BLaER1 (cell line): ENCODE results near the gene IGDCC3.

ENCODE experiments used
- H3K27ac ChIP-seq: shearing (Covaris generic); formaldehyde crosslinking; 2 replicates; pipeline ENCODE4 v1.8.1; 2022
- H3K27me3 ChIP-seq: shearing (Covaris generic); formaldehyde crosslinking; 2 replicates; pipeline ENCODE4 v1.8.1; 2022
- H3K36me3 ChIP-seq: shearing (Covaris generic); formaldehyde crosslinking; 2 replicates; pipeline ENCODE4 v1.8.1; 2022
- H3K4me1 ChIP-seq: shearing (Covaris generic); formaldehyde crosslinking; 2 replicates; pipeline ENCODE4 v1.8.1; 2022
- H3K4me2 ChIP-seq: shearing (Covaris generic); formaldehyde crosslinking; 2 replicates; pipeline ENCODE4 v1.8.1; 2022
- H3K4me3 ChIP-seq: shearing (Covaris generic); formaldehyde crosslinking; 2 replicates; pipeline ENCODE4 v1.8.1; 2022
- H3K9ac ChIP-seq: shearing (Covaris generic); formaldehyde crosslinking; 2 replicates; pipeline ENCODE4 v1.8.1; 2022
- H3K9me3 ChIP-seq: shearing (Covaris generic); formaldehyde crosslinking; 2 replicates; pipeline ENCODE4 v1.8.1; 2022
- H4K20me1 ChIP-seq: shearing (Covaris generic); formaldehyde crosslinking; 2 replicates; pipeline ENCODE4 v1.8.1; 2022
- Cebpa-rat ChIP-seq: shearing (Covaris generic); IDR thresholded peaks from 2 replicates; pipeline ENCODE4 v1.8.1; 2022

Gene IGDCC3

DNA sequence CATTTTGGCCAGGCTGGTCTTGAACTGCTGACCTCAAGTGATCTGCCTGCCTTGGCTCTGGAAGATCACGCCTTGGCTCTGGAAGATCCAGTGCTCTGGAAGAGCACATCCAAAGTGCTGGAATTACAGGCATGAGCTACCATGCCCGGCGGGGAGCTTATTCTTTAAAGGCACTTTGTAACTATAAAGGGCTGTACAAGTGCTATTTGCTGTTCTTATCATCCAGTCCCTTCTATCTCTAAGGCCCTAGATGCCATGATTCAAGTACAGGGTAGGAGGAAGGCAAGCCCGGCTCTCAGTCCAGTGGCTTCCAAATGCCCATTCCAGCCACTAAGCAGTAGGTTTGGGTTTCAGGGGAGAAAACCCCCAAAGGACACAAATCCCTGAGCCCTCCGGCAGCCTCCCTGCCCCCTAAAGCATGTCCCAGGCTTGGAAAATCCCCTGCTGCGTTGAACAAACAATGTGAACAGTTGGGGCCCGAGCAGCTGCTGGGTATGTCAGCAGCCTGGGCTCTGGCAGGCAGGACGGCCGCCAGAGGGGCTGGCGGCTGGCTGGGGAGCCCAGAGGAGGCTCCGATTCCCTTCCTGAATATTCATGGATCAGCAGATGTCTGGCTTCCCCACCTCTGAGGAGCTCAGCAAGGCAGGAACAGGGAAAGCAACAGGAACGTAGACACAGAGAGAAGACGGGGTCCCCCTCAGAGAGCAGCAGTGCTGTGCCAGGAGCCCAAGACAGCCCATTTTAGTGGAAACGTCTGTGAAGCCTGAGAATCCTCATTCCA lies 37.2 kb upstream of the IGDCC3 start:
- Histone ChIP-seq H3K4me1 (peaks cover under 1% of the 10 kb centered on the region; the same call in 1 of the 2 replicates), H3K4me3 (no peak overlapping the region), H3K9ac (no peak overlapping the region), H3K27me3 (peaks cover 7% of the 10 kb centered on the region), H3K36me3 (no peaks in the 10 kb centered on the region), H4K20me1 (no peaks in the 10 kb centered on the region), H3K4me2 (no peak overlapping the region), H3K27ac (no peak overlapping the region), H3K9me3 (no peaks in the 10 kb centered on the region)
- TF ChIP-seq Cebpa-rat: no peak

DNA sequence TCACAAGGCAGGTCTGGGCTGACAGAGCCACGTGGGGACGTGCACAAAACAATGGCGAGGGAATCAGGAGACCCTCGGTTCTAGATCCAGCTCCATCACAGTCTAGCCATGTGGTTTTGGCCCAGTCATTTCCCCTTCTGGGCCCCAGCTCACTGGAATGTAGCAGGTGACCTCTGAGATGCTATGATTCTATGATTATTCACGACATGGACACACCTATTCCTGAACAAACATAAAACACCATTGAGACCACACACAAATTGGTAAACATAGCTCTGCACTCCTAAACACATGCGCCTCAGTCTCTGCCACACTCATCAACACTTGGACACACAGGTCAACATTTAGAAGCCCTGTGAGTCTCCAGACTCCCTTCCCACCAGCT lies 36.0 kb upstream of the IGDCC3 start:
- no peaks in the 10 kb centered on the region for H3K36me3 ChIP-seq
- no peaks in the 10 kb centered on the region for H3K9me3 ChIP-seq
- no peak for TF ChIP-seq Cebpa-rat
- no peak overlapping the region for H3K9ac ChIP-seq
- H3K27ac ChIP-seq: no peak overlapping the region
- H3K27me3 ChIP-seq: no peaks in the 10 kb centered on the region
- H3K4me2 ChIP-seq: no peak overlapping the region
- no peaks in the 10 kb centered on the region for H4K20me1 ChIP-seq
- no peak overlapping the region for H3K4me3 ChIP-seq
- H3K4me1 ChIP-seq: peaks cover 14% of the 10 kb centered on the region

DNA sequence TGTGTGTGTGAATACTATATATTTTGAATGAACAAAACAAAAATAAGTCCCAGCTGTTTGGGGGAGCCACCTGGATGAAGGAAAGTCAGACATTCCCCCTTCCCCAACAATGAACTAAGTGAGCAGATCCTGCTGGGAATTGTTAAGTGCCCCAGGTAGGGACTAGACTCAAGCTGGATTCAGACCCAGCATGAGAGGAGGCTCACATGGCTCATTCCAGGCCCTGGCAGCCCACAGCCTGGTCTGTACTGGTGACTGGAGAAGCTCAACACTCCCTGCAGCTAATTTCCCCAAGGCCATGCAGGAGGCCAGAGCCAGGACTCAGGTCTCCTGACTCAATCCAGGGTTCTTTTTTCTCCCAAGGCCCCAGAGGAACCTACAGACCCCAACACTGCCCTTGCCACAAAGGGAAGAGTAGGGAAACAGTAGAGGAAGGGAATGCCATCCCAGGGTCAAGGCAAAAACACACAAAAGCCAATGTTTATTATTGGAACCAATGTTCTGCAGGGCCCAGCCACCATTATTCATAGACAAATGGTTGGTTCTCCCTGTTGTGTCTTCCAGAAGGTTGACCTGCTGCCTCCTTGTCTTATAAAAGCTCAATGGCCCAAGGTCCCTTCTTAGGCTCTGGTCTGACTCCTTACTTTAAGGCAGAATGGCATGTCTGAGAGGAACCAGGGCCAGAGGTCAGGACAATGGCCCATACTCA lies 35.4 kb upstream of the IGDCC3 start:
- H4K20me1 ChIP-seq: no peaks in the 10 kb centered on the region
- H3K27me3 ChIP-seq: no peaks in the 10 kb centered on the region
- no peak overlapping the region for H3K4me2 ChIP-seq
- no peaks in the 10 kb centered on the region for H3K36me3 ChIP-seq
- no peak overlapping the region for H3K4me3 ChIP-seq
- H3K9me3 ChIP-seq: no peaks in the 10 kb centered on the region
- peaks cover 19% of the 10 kb centered on the region for H3K4me1 ChIP-seq
- H3K27ac ChIP-seq: no peak overlapping the region
- no peak for TF ChIP-seq Cebpa-rat
- H3K9ac ChIP-seq: no peak overlapping the region

DNA sequence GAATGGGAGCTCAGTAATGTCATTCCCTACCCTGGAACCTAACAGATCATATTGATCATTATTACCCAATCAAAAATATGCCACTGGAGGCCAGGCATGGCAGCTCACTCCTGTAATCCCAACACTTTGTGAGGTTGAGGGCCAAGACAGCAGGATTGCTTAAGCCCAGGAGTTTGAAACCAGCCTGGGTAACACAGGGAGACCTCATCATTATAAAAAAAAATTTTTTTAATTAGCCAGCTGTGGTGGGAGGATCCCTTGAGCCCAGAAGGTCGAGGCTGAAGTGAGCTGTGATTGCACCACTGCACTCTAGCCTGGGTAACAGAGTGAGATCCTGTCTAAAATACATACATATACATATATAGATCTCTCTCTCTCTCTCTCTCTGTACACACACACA lies 34.8 kb upstream of the IGDCC3 start:
- Histone ChIP-seq H3K9ac (no peak overlapping the region), H4K20me1 (no peaks in the 10 kb centered on the region), H3K27ac (no peak overlapping the region), H3K9me3 (no peaks in the 10 kb centered on the region), H3K4me3 (no peak overlapping the region), H3K36me3 (no peaks in the 10 kb centered on the region), H3K4me1 (peaks cover 24% of the 10 kb centered on the region), H3K27me3 (no peaks in the 10 kb centered on the region), H3K4me2 (no peak overlapping the region)
- no peak for TF ChIP-seq Cebpa-rat

DNA sequence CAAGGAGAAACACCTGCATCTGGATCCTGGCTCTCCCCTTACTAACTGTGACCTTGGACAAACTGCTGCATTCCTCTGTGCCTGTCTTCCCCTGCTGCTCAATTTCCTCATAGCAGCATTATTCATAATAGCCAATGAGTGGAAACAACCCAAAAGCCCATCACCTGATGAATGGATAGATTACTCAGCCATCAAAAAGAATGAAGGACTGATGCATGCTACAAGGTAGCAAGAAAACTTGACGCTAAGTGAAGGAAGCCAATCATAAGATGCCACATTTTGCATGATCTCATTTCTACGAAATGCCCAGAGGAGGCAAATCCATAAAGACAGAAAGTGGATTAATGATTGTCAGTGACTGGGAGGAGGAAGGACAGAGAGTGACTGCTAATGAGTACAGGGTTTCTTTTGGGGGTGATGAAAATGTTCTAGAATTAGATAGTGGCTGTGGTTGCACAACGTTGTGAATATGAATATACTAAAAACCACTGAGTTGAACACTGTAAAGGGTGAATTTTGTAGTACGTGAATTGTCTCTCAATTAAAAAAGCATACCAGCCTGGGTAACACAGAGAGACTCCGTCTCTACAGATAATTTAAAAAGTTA lies 33.8 kb upstream of the IGDCC3 start:
- Histone ChIP-seq H3K4me3 (no peak overlapping the region), H3K9me3 (no peaks in the 10 kb centered on the region), H3K27ac (no peak overlapping the region), H4K20me1 (no peaks in the 10 kb centered on the region), H3K4me1 (peaks cover 32% of the 10 kb centered on the region), H3K4me2 (no peak overlapping the region), H3K36me3 (no peaks in the 10 kb centered on the region), H3K9ac (no peak overlapping the region), H3K27me3 (no peaks in the 10 kb centered on the region)
- no peak for TF ChIP-seq Cebpa-rat

DNA sequence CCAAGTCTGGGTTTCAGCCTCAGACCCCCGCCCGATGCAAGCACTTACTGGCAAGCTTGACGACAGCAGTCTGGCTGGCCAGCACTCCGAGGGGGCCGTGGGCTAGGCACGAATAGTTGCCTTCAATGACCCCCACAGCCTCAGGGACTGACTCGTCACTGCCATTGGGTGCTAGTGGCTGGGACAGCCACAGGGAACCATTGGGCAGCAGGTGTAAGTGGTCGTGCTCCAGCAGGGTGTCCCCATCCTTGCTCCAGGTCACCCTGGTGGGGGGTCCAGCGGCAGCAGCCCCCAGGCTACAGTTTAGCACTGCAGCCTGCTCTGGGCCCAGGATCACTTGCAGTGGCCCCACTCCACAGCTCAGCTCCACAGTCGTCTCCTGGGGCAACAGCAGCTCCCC lies 33.2 kb upstream of the IGDCC3 start:
- H3K4me1 ChIP-seq: peaks cover 38% of the 10 kb centered on the region
- no peaks in the 10 kb centered on the region for H4K20me1 ChIP-seq
- no peaks in the 10 kb centered on the region for H3K9me3 ChIP-seq
- H3K27ac ChIP-seq: no peak overlapping the region
- H3K4me2 ChIP-seq: no peak overlapping the region
- no peak overlapping the region for H3K9ac ChIP-seq
- H3K36me3 ChIP-seq: no peaks in the 10 kb centered on the region
- H3K4me3 ChIP-seq: no peak overlapping the region
- no peak for TF ChIP-seq Cebpa-rat
- H3K27me3 ChIP-seq: no peaks in the 10 kb centered on the region

DNA sequence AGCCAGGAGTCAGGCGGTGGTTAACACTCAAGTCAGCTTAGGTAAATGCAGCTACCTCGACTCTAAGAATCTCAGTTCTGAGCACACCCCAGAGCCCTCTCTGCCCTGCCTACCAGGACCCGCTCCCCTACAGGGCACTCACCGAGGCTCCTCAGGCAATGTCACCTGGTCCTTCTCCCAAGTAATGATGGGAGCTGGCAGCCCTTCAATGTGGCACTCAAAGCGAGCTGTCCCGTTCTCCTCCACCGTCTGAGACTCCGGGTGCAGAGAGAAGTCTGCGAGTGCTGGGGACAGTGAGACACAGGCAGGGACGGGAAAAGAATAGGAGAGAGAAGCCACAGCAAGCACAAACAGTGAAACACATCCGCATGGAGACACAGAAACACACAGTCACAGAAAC lies 32.2 kb upstream of the IGDCC3 start:
- no peaks in the 10 kb centered on the region for H3K36me3 ChIP-seq
- no peaks in the 10 kb centered on the region for H3K27me3 ChIP-seq
- TF ChIP-seq Cebpa-rat: no peak
- no peaks in the 10 kb centered on the region for H3K9me3 ChIP-seq
- no peaks in the 10 kb centered on the region for H4K20me1 ChIP-seq
- H3K27ac ChIP-seq: no peak overlapping the region
- H3K4me1 ChIP-seq: peaks cover 47% of the 10 kb centered on the region
- 0 out of 2 replicates have a peak overlapping the region, but pooled peaks have one; percentile 84 for H3K4me2 ChIP-seq
- no peak overlapping the region for H3K4me3 ChIP-seq
- H3K9ac ChIP-seq: no peak overlapping the region

DNA sequence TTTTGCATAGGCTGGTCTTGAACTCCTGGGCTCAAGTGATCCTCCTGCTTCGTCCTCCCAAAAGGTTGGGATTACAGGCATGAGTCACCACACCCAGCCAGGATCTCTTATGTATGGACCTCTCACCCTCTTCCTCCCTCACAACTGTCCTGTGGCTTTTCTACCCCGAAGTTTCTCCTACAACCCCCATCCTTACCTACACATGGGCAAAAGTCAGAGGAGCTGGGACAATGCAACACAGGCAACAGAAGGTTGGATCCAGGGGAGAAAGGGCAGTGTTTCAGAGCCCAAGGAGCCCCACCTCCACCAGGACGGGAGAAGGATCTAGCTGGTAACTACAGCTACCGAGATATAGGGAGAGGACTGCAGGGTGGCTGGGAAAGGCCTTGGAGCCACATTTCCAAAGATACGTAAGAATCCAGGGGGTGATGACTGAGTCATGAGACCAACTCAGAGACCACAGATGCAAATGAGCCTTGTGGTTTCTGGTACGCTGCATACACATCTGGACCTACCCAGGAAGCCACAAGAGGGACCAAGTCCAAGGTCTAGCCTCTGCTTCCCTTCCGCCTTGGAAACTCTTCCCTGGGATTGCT lies 31.3 kb upstream of the IGDCC3 start:
- TF ChIP-seq Cebpa-rat: no peak
- H3K36me3 ChIP-seq: no peaks in the 10 kb centered on the region
- H4K20me1 ChIP-seq: no peaks in the 10 kb centered on the region
- H3K9ac ChIP-seq: no peak overlapping the region
- H3K27ac ChIP-seq: no peak overlapping the region
- no peak overlapping the region for H3K4me3 ChIP-seq
- H3K4me1 ChIP-seq: peaks cover 52% of the 10 kb centered on the region
- H3K27me3 ChIP-seq: no peaks in the 10 kb centered on the region
- peak overlapping the region; percentile 84 for H3K4me2 ChIP-seq
- no peaks in the 10 kb centered on the region for H3K9me3 ChIP-seq

DNA sequence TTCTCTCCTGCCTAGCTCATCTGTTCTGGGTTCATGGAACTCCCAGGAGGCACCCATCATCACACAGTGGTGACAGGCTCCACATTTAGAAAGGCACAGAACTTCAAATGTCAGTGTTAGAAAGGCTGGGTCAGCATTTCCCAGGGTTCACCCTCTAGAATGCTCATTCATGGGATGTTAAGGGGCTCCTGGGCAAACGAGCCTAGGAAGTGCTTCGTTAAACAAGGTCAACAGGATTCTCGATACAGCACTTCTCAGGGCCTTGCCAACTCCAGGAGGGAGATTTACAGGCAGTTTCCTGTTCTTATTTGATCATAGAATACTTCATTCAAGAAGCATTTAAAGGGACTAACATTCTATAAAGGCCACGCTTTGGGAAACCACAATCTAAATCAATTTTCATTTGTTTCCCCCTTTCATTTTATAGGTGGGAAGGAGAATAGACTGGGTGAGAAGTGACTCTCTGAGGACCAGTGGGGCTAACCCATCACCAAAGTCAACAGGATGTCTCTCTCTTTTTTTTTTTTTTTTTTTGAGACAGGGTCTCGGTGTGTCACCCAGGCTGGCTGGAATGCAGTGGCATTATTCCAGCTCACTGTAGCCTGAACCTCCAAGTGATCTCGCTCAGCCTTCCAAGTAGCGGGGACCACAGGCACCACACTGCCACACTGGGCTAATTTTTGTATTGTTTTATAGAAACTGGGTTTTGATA lies 30.7 kb upstream of the IGDCC3 start:
- Histone ChIP-seq H3K9me3 (no peaks in the 10 kb centered on the region), H3K36me3 (no peaks in the 10 kb centered on the region), H4K20me1 (no peaks in the 10 kb centered on the region), H3K4me2 (peak overlapping the region; percentile 84), H3K27me3 (no peaks in the 10 kb centered on the region), H3K9ac (no peak overlapping the region), H3K4me3 (no peak overlapping the region), H3K27ac (no peak overlapping the region), H3K4me1 (peaks cover 52% of the 10 kb centered on the region)
- TF ChIP-seq Cebpa-rat: no peak
